AG04450 (cell line): ENCODE results near the gene AUP1. TPM values are rescaled to one million over a fixed set of nuclear protein-coding genes. Genes with fewer than 3 reads are reported as not detected.

Source experiments
- CTCF ChIA-PET: fragments of 300-600, 350-600 bp; formaldehyde crosslinking; extraction: SDS; loops from one replicate; lab custom pipeline; 2022; ENCODE audit warnings: antibody characterized with exemption, inconsistent platforms; lab: Charles Lee
- POLR2A ChIA-PET: fragments of 350-600 bp; formaldehyde crosslinking; extraction: SDS; loops from one replicate; lab custom pipeline; 2021; ENCODE audit warnings: antibody characterized with exemption, inconsistent platforms; lab: Yijun Ruan, JAX
- DNase-seq: peaks from one replicate; pipeline ENCODE4 v3.0.0-alpha.2; 2011; ENCODE audit warnings: low read depth, low spot score
- H3K27ac ChIP-seq: one replicate; pipeline ENCODE4 v1.5.1; 2012; ENCODE audit warnings: low read depth, low read length, control low read depth
- H3K27me3 ChIP-seq: one replicate; pipeline ENCODE4 v1.6.0; 2012; ENCODE audit warnings: low read length; ENCODE audit not compliant: control insufficient read depth, insufficient read depth
- H3K4me3 ChIP-seq: 2 replicates; pipeline ENCODE4 v1.5.1; 2011; ENCODE audit warnings: mild to moderate bottlenecking, low read depth, low read length, control low read depth
- H3K9me3 ChIP-seq: 2 replicates; pipeline ENCODE4 v1.5.1; 2012; ENCODE audit warnings: low read length; ENCODE audit not compliant: control insufficient read depth, insufficient read depth
- polyA plus RNA-seq: library from polyadenylated mRNA; depleted of rRNA; stranded (reverse); fragments of >200 nt; gene quantifications from 2 replicates; pipeline ENCODE4 v1.2.3, GENCODE V29; 2011
- TF ChIP-seq, protein P1 (sequence below): IDR thresholded peaks from 2 replicates; pipeline ENCODE4 v1.5.1; 2011; ENCODE audit warnings: low read depth, low read length, control low read depth, inconsistent platforms

AUP1 gene
- polyA plus RNA-seq, 1 experiment = 51.9 TPM

DNA sequence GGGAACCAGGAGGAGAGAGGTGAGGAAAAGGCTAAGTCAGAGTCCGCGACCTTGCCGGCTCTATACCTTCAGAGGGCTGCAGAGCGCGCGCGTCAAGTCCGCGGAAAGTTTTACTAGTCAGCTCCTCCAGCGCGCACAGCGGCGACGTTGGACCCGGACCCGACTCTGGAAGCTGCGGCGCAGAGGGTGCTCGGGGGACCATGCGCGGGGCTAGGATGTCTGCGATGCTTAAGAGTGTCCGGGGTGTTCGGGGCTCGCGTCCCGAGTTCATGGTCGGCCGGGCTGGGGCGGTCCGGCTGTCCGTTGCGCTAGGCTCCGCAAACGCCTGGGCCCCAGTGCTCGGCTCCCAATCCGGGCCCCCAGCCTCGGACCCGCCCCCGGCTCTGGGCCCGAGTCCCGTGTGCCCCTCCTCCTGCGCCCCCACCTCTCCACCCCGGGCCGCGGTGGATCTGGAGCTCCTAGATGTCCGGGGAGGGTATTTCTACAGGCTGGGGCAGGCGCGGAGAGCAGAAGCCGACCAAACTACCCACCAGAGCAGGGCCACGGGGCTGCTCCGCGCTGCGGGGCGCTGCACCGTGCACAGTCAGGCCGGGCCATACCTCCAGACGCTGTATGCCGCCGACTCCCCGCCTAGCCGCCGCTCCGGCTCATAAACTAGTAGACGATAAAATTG is 30.1 kb downstream of the AUP1 start, which contains the start of gene LBX2:
LBX2 (minus strand) TSS at position 337 of the 673 bp plus-strand sequence; CDS start at position 271, 66 bp downstream.
- CTCF ChIA-PET = interaction anchor here (1.7 kb wide), 1 partner anchor 89 kb away, joined by 7 read pairs; no protein-coding TSS in a partner anchor
- Histone ChIP-seq H3K9me3 (no peaks in the 10 kb centered on the region; the same call in 1 of the 2 replicates), H3K4me3 (peak within 1 kb of the TSS; percentile 48), H3K27me3 (peaks cover 40% of the 10 kb centered on the region), H3K27ac (no peak within 1 kb of the TSS)
- POLR2A ChIA-PET = interaction anchor here (1.1 kb wide), 1 partner anchor 30 kb away, joined by 4 read pairs; the partner anchor contains the start of genes AUP1 and HTRA2
- TF ChIP-seq, protein P1, sequence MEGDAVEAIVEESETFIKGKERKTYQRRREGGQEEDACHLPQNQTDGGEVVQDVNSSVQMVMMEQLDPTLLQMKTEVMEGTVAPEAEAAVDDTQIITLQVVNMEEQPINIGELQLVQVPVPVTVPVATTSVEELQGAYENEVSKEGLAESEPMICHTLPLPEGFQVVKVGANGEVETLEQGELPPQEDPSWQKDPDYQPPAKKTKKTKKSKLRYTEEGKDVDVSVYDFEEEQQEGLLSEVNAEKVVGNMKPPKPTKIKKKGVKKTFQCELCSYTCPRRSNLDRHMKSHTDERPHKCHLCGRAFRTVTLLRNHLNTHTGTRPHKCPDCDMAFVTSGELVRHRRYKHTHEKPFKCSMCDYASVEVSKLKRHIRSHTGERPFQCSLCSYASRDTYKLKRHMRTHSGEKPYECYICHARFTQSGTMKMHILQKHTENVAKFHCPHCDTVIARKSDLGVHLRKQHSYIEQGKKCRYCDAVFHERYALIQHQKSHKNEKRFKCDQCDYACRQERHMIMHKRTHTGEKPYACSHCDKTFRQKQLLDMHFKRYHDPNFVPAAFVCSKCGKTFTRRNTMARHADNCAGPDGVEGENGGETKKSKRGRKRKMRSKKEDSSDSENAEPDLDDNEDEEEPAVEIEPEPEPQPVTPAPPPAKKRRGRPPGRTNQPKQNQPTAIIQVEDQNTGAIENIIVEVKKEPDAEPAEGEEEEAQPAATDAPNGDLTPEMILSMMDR = no peak
- no peak for DNase-seq

- no peak for DNase-seq
- no peaks in the 10 kb centered on the region; the same call in 1 of the 2 replicates for H3K9me3 ChIP-seq
- TF ChIP-seq, protein P1 = no peak
- CTCF ChIA-PET = interaction anchor here (1.7 kb wide), 1 partner anchor 90 kb away, joined by 7 read pairs; no protein-coding TSS in a partner anchor
- H3K4me3 ChIP-seq = peak overlapping the region; percentile 48
- H3K27me3 ChIP-seq = peaks cover 40% of the 10 kb centered on the region
- POLR2A ChIA-PET = interaction anchor here (1.1 kb wide), 1 partner anchor 31 kb away, joined by 4 read pairs; the partner anchor contains the start of genes AUP1 and HTRA2
- H3K27ac ChIP-seq = no peak overlapping the region
These were observed 30.8 kb downstream of the AUP1 start for GRCh38 chr2:74498500-74499266.

- CTCF ChIA-PET = interaction anchor here (2.2 kb wide), 1 partner anchor 15 kb away, joined by 7 read pairs; the partner anchor contains the start of genes CCDC142 and TTC31
These were observed 31.6 kb downstream of the AUP1 start for GRCh38 chr2:74497777-74498499.

GRCh38 chr2:74496997-74497776 is 32.3 kb downstream of the AUP1 start:
- CTCF ChIA-PET = interaction anchor here (2.2 kb wide), 1 partner anchor 14 kb away, joined by 7 read pairs; the partner anchor contains the start of genes CCDC142 and TTC31
- TF ChIP-seq, protein P1 = no peak
- POLR2A ChIA-PET = no interaction called here
- no peak for DNase-seq
- Histone ChIP-seq H3K27ac (no peak overlapping the region), H3K27me3 (peaks cover 36% of the 10 kb centered on the region), H3K4me3 (no peak overlapping the region), H3K9me3 (no peaks in the 10 kb centered on the region; the same call in 1 of the 2 replicates)

More at GRCh38 chr2:74497777-74498499, 31.6 kb downstream of the AUP1 start:
- TF ChIP-seq, protein P1 = no peak
- Histone ChIP-seq H3K27me3 (peaks cover 40% of the 10 kb centered on the region), H3K9me3 (no peaks in the 10 kb centered on the region; the same call in 1 of the 2 replicates), H3K27ac (no peak overlapping the region), H3K4me3 (peak overlapping the region; percentile 45)
- POLR2A ChIA-PET = no interaction called here
- no peak for DNase-seq
